ENCODE measurements around the gene ASIC2. TPM values are rescaled to one million over a fixed set of nuclear protein-coding genes. Genes with fewer than 3 reads are reported as not detected.

ASIC2 gene
- total RNA-seq, 2 experiments from 2014 or later, result not detected

- Mint-ChIP-seq H3K4me3 (no peak overlapping the region), H3K36me3 (no peaks in the 10 kb centered on the region), H3K27ac (no peak overlapping the region), H3K9me3 (no peaks in the 10 kb centered on the region), H3K27me3 (peaks cover 10% of the 10 kb centered on the region), H3K4me1 (no peaks in the 10 kb centered on the region)
- no peak for DNase-seq
Measured at GRCh38 chr17:33210285-33210684, 82.8 kb downstream of the ASIC2 start.

GRCh38 chr17:33209671-33210070 lies 83.4 kb downstream of the ASIC2 start:
- DNase-seq, result no peak
- H3K27ac Mint-ChIP-seq, result no peak overlapping the region
- no peaks in the 10 kb centered on the region for H3K4me1 Mint-ChIP-seq
- H3K4me3 Mint-ChIP-seq, result no peak overlapping the region
- H3K36me3 Mint-ChIP-seq, result no peaks in the 10 kb centered on the region
- peaks cover 5% of the 10 kb centered on the region for H3K27me3 Mint-ChIP-seq
- H3K9me3 Mint-ChIP-seq, result no peaks in the 10 kb centered on the region

GRCh38 chr17:33207231-33207630 lies 85.9 kb downstream of the ASIC2 start:
- Mint-ChIP-seq H3K9me3 (no peaks in the 10 kb centered on the region), H3K27ac (no peak overlapping the region), H3K4me3 (no peak overlapping the region), H3K36me3 (no peaks in the 10 kb centered on the region), H3K27me3 (peaks cover 5% of the 10 kb centered on the region), H3K4me1 (no peaks in the 10 kb centered on the region)
- no peak for DNase-seq

- no peaks in the 10 kb centered on the region for H3K36me3 Mint-ChIP-seq
- H3K4me1 Mint-ChIP-seq, result no peaks in the 10 kb centered on the region
- no peak overlapping the region for H3K27ac Mint-ChIP-seq
- no peak for DNase-seq
- no peak overlapping the region for H3K4me3 Mint-ChIP-seq
- peaks cover 5% of the 10 kb centered on the region for H3K27me3 Mint-ChIP-seq
- no peaks in the 10 kb centered on the region for H3K9me3 Mint-ChIP-seq
Measured at GRCh38 chr17:33205552-33205951, 87.5 kb downstream of the ASIC2 start.

- no peaks in the 10 kb centered on the region for H3K36me3 Mint-ChIP-seq
- H3K4me1 Mint-ChIP-seq, result no peaks in the 10 kb centered on the region
- DNase-seq, result no peak
- H3K27me3 Mint-ChIP-seq, result peaks cover 5% of the 10 kb centered on the region
- H3K27ac Mint-ChIP-seq, result no peak overlapping the region
- H3K9me3 Mint-ChIP-seq, result no peaks in the 10 kb centered on the region
- H3K4me3 Mint-ChIP-seq, result no peak overlapping the region
Measured at GRCh38 chr17:33204701-33205100, 88.4 kb downstream of the ASIC2 start.

GRCh38 chr17:33204156-33204555 lies 88.9 kb downstream of the ASIC2 start:
- H3K27me3 Mint-ChIP-seq, result peaks cover 5% of the 10 kb centered on the region
- no peak for DNase-seq
- H3K9me3 Mint-ChIP-seq, result no peaks in the 10 kb centered on the region
- H3K4me1 Mint-ChIP-seq, result no peaks in the 10 kb centered on the region
- H3K27ac Mint-ChIP-seq, result no peak overlapping the region
- no peak overlapping the region for H3K4me3 Mint-ChIP-seq
- no peaks in the 10 kb centered on the region for H3K36me3 Mint-ChIP-seq

GRCh38 chr17:33202796-33203495 lies 90.1 kb downstream of the ASIC2 start:
- DNase-seq, result no peak
- no peak overlapping the region for H3K27ac Mint-ChIP-seq
- H3K9me3 Mint-ChIP-seq, result no peaks in the 10 kb centered on the region
- H3K36me3 Mint-ChIP-seq, result no peaks in the 10 kb centered on the region
- H3K4me1 Mint-ChIP-seq, result no peaks in the 10 kb centered on the region
- peaks cover 5% of the 10 kb centered on the region for H3K27me3 Mint-ChIP-seq
- H3K4me3 Mint-ChIP-seq, result no peak overlapping the region

- Mint-ChIP-seq H3K27ac (no peak overlapping the region), H3K36me3 (no peaks in the 10 kb centered on the region), H3K4me1 (no peaks in the 10 kb centered on the region), H3K4me3 (no peak overlapping the region), H3K27me3 (peaks cover 5% of the 10 kb centered on the region), H3K9me3 (no peaks in the 10 kb centered on the region)
- DNase-seq, result no peak
Measured at GRCh38 chr17:33202021-33202420, 91.1 kb downstream of the ASIC2 start.

- H3K27me3 Mint-ChIP-seq, result peaks cover 9% of the 10 kb centered on the region
Measured at GRCh38 chr17:33201283-33201682, 91.8 kb downstream of the ASIC2 start.

GRCh38 chr17:33200587-33200986 lies 92.5 kb downstream of the ASIC2 start:
- Mint-ChIP-seq H3K4me1 (no peaks in the 10 kb centered on the region), H3K4me3 (no peak overlapping the region), H3K27me3 (peaks cover 4% of the 10 kb centered on the region), H3K36me3 (no peaks in the 10 kb centered on the region), H3K27ac (no peak overlapping the region), H3K9me3 (no peaks in the 10 kb centered on the region)
- no peak for DNase-seq

More at GRCh38 chr17:33201283-33201682, 91.8 kb downstream of the ASIC2 start:
- Mint-ChIP-seq H3K27ac (no peak overlapping the region), H3K4me3 (no peak overlapping the region), H3K36me3 (no peaks in the 10 kb centered on the region), H3K9me3 (no peaks in the 10 kb centered on the region), H3K4me1 (no peaks in the 10 kb centered on the region)
- no peak for DNase-seq

GRCh38 chr17:33199571-33200510 lies 93.3 kb downstream of the ASIC2 start:
- Mint-ChIP-seq H3K36me3 (no peaks in the 10 kb centered on the region), H3K27ac (no peak overlapping the region), H3K27me3 (peaks cover 4% of the 10 kb centered on the region), H3K4me1 (no peaks in the 10 kb centered on the region), H3K4me3 (no peak overlapping the region), H3K9me3 (no peaks in the 10 kb centered on the region)
- DNase-seq, result no peak

- Mint-ChIP-seq H3K27me3 (peaks cover 4% of the 10 kb centered on the region), H3K4me1 (no peaks in the 10 kb centered on the region), H3K9me3 (no peaks in the 10 kb centered on the region), H3K36me3 (no peaks in the 10 kb centered on the region), H3K4me3 (no peak overlapping the region), H3K27ac (no peak overlapping the region)
- no peak for DNase-seq
Measured at GRCh38 chr17:33198954-33199353, 94.1 kb downstream of the ASIC2 start.

- H3K27me3 Mint-ChIP-seq, result peaks cover 4% of the 10 kb centered on the region
- no peaks in the 10 kb centered on the region for H3K4me1 Mint-ChIP-seq
- H3K4me3 Mint-ChIP-seq, result no peak overlapping the region
- no peak for DNase-seq
- H3K27ac Mint-ChIP-seq, result no peak overlapping the region
- no peaks in the 10 kb centered on the region for H3K36me3 Mint-ChIP-seq
- H3K9me3 Mint-ChIP-seq, result no peaks in the 10 kb centered on the region
Measured at GRCh38 chr17:33197342-33197741, 95.8 kb downstream of the ASIC2 start.

- no peak for DNase-seq
- H3K4me3 Mint-ChIP-seq, result no peak overlapping the region
Measured at GRCh38 chr17:33196883-33197282, 96.2 kb downstream of the ASIC2 start.

GRCh38 chr17:33192951-33193911 lies 99.9 kb downstream of the ASIC2 start:
- H3K9me3 Mint-ChIP-seq, result no peaks in the 10 kb centered on the region

More at GRCh38 chr17:33196883-33197282, 96.2 kb downstream of the ASIC2 start:
- H3K36me3 Mint-ChIP-seq, result no peaks in the 10 kb centered on the region
- no peaks in the 10 kb centered on the region for H3K4me1 Mint-ChIP-seq
- H3K9me3 Mint-ChIP-seq, result no peaks in the 10 kb centered on the region
- peaks cover 4% of the 10 kb centered on the region for H3K27me3 Mint-ChIP-seq
- H3K27ac Mint-ChIP-seq, result no peak overlapping the region

More at GRCh38 chr17:33192951-33193911, 99.9 kb downstream of the ASIC2 start:
- H3K4me3 Mint-ChIP-seq, result no peak overlapping the region
- no peaks in the 10 kb centered on the region for H3K36me3 Mint-ChIP-seq
- H3K4me1 Mint-ChIP-seq, result no peaks in the 10 kb centered on the region
- no peak for DNase-seq
- H3K27me3 Mint-ChIP-seq, result peaks cover 6% of the 10 kb centered on the region
- no peak overlapping the region for H3K27ac Mint-ChIP-seq
